Adrenal gland (tissue), 12 donors: ENCODE results near the gene STRIP2. TPM values are rescaled to one million over a fixed set of nuclear protein-coding genes. Genes with fewer than 3 reads are reported as not detected.

Experiments
- DNase-seq, 7 donors: peaks; one replicate each; pipeline ENCODE4 v3.0.0-alpha.2; 2019 to 2020
- H3K27ac ChIP-seq, 5 donors: fragments of 200-600 bp; sonication (generic) in 4 of 5; 1 replicate in 3 of 5; 2 replicates in 2 of 5; pipeline versions ENCODE4 v1.5.1 to v1.8.0; 2016 to 2020; ENCODE audit warnings: mild to moderate bottlenecking in 1 of 5
- H3K27me3 ChIP-seq: fragments of 200-600 bp; 2 replicates; pipeline ENCODE4 v1.8.0; 2021
- H3K36me3 ChIP-seq, 2 donors: fragments of 200-600 bp; replicated peaks in 1 of 2; 1 replicate in 1 of 2; 2 replicates in 1 of 2; pipeline versions ENCODE4 v1.5.1 to v1.8.0; 2018 to 2022
- H3K4me1 ChIP-seq, 2 donors: fragments of 200-600 bp; replicated peaks in 1 of 2; 1 replicate in 1 of 2; 2 replicates in 1 of 2; pipeline versions ENCODE4 v1.5.1 to v1.8.0; 2018 to 2021
- H3K4me3 ChIP-seq, 4 donors: fragments of 200-600 bp; sonication (generic) in 3 of 4; one replicate each; pipeline ENCODE4 v1.5.1; 2016 to 2018
- H3K9me3 ChIP-seq, 3 donors: fragments of 200-600 bp; sonication (generic) in 1 of 3; replicated peaks in 1 of 3; 1 replicate in 2 of 3; 2 replicates in 1 of 3; pipeline versions ENCODE4 v1.5.1 to v1.8.0; 2016 to 2021
- CTCF ChIP-seq, 6 experiments: fragments of 450-650 bp in 4 of 6; fragments of 200-600 bp in 2 of 6; sonication (generic) in 1 of 6; IDR thresholded peaks; 1 replicate in 5 of 6; 2 replicates in 1 of 6; pipeline versions ENCODE4 v1.5.1 to v1.8.0; 2016 to 2021; ENCODE audit warnings: antibody characterized with exemption in 6 of 6, mild to moderate bottlenecking in 2 of 6, moderate library complexity in 1 of 6
- POLR2A ChIP-seq, 2 donors: fragments of 450-650 bp; IDR thresholded peaks; one replicate each; pipeline ENCODE4 v1.6.1; 2017; ENCODE audit warnings: antibody characterized with exemption in 2 of 2, mild to moderate bottlenecking in 2 of 2, moderate library complexity in 1 of 2
- WGBS, 4 donors: extraction: QIAGEN DNeasy Blood & Tissue Kit in 2 of 4; methylation state at CpG; one replicate each; pipeline versions ENCODE4 v1.1.5 to v1.1.7; 2013 to 2017; 5-methylcytosine and 5-hydroxymethylcytosine counted together
- intact Hi-C, 2 donors: fragments of 100-400 bp; cut with DNase I; formaldehyde crosslinking; loops; one replicate each; pipeline versions ENCODE4 v1.14.1 to v1.15.0; 2022 to 2023
- polyA plus RNA-seq, 3 donors: library from polyadenylated mRNA; stranded (reverse); fragments of 200-250 nt in 2 of 3; fragments of 350-450 nt in 1 of 3; fragmentation: Illumina TruSeq in 1 of 3; extraction: RNeasy Lipid Tissue Mini Kit (QIAGEN cat#74804) in 1 of 3; gene quantifications; one replicate each; pipeline ENCODE4 v1.2.3, GENCODE V29; 2013 to 2014
- total RNA-seq, 9 donors: library from RNA; depleted of rRNA in 4 of 9; stranded (reverse); fragments of >200 nt in 4 of 9; fragments of 120-200 nt in 1 of 9; fragmentation: NEBNext Ultra II Directional in 1 of 9; extraction: Animal tissue kit (Norgen Biotek cat#: 25700) in 1 of 9; gene quantifications; one replicate each; pipeline versions ENCODE4 v1.1.0 to v1.2.4, GENCODE V29; 2013 to 2023
- donor health status: healthy with polysubstance abuse.
- donor health status: Bipolar disorder and iron deficiency.
- donor health status: DM: yes; HTN: yes; CAD: no.
- donor health status: DM: no; HTN: no; CAD: no.
- donor health status: DM: no; HTN: no; CAD: no.
- donor health status: DM: yes; HTN: yes; CAD: no.

Gene STRIP2
- total and polyA plus RNA-seq, 12 donors, result 0.67 to 10.1 (median 3.7) TPM

DNA sequence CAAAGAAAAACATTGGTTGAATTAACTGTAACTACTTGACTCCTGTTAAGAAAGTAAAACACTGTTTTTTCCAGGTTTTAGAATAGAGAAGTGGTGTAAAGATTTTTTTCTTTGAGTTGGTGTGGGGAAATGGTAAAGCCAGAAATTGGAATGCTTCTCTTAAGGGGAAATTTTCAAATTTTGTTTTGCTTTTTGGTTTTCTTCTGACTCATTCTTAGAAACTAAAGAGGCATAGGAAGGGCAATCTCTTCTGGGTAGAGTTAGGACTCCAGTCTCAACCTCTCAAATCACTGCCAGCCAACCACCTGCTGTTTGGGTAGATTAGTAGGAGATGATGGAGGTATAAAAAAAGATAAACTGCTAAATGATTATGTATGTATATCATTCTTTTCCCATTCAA lies 47.7 kb upstream of the STRIP2 start:
- Histone ChIP-seq H3K36me3 (no peaks in the 10 kb centered on the region), H3K27me3 (no peaks in the 10 kb centered on the region), H3K4me1 (no peaks in the 10 kb centered on the region), H3K27ac (no peak overlapping the region), H3K9me3 (no peaks in the 10 kb centered on the region), H3K4me3 (no peak overlapping the region)
- DNase-seq, result no peak
- no peak for TF ChIP-seq POLR2A (IDR thresholded peaks at IDR 0.05)
- no peak for TF ChIP-seq CTCF (IDR thresholded peaks at IDR 0.05)
- intact Hi-C loops, result no loop called here

- no peak overlapping the region for H3K27ac ChIP-seq
- no peaks in the 10 kb centered on the region for H3K9me3 ChIP-seq
- WGBS, 4 donors, result 92 to 100% (median 96%) methylated on average over 2 of the region's 2 CpGs
- H3K27me3 ChIP-seq, result no peaks in the 10 kb centered on the region
- no peaks in the 10 kb centered on the region for H3K36me3 ChIP-seq
- no peaks in the 10 kb centered on the region for H3K4me1 ChIP-seq
- intact Hi-C loops, result no loop called here
- no peak for DNase-seq
- no peak for TF ChIP-seq POLR2A (IDR thresholded peaks at IDR 0.05)
- TF ChIP-seq CTCF (IDR thresholded peaks at IDR 0.05), result no peak
- H3K4me3 ChIP-seq, result no peak overlapping the region
Observed at GRCh38 chr7:129387537-129387936, 46.7 kb upstream of the STRIP2 start.

- DNase-seq, result no peak
- TF ChIP-seq CTCF (IDR thresholded peaks at IDR 0.05) (no peak), POLR2A (IDR thresholded peaks at IDR 0.05) (no peak)
- Histone ChIP-seq H3K36me3 (no peaks in the 10 kb centered on the region), H3K4me1 (no peaks in the 10 kb centered on the region), H3K9me3 (no peaks in the 10 kb centered on the region), H3K27me3 (no peaks in the 10 kb centered on the region), H3K27ac (no peak overlapping the region), H3K4me3 (no peak overlapping the region)
- intact Hi-C loops, result no loop called here
- WGBS, 4 donors, result 87 to 89% (median 87%) methylated on average over 8 of the region's 8 CpGs
Observed at GRCh38 chr7:129388333-129389098, 45.7 kb upstream of the STRIP2 start.

- no peaks in the 10 kb centered on the region for H3K36me3 ChIP-seq
- no peaks in the 10 kb centered on the region for H3K9me3 ChIP-seq
- 72 to 83% (median 78%) methylated on average over 1 of the region's 1 CpG for WGBS, 4 donors
- no peaks in the 10 kb centered on the region for H3K27me3 ChIP-seq
- H3K4me1 ChIP-seq, result peaks cover 3 to 4% of the 10 kb centered on the region in 2 donors
- intact Hi-C loops, result no loop called here
- no peak for DNase-seq
- H3K27ac ChIP-seq, result no peak overlapping the region
- TF ChIP-seq CTCF (IDR thresholded peaks at IDR 0.05), result no peak
- TF ChIP-seq POLR2A (IDR thresholded peaks at IDR 0.05), result no peak
- H3K4me3 ChIP-seq, result no peak overlapping the region
Observed at GRCh38 chr7:129389829-129390228, 44.4 kb upstream of the STRIP2 start.
